ES-I3 (cell line): ENCODE data around the gene CNDP1.

Experiments
- H3K36me3 ChIP-seq: 2 replicates; pipeline ENCODE4 v1.6.1; 2013; ENCODE audit warnings: mild to moderate bottlenecking, low read length, control low read depth, moderate library complexity; ENCODE audit not compliant: insufficient read depth
- H3K4me1 ChIP-seq: 2 replicates; pipeline ENCODE4 v1.6.1; 2013; ENCODE audit warnings: mild to moderate bottlenecking, control low read depth, low read length; ENCODE audit not compliant: insufficient read depth
- H3K9ac ChIP-seq: 2 replicates; pipeline ENCODE4 v1.6.1; 2013; ENCODE audit warnings: low read depth, mild to moderate bottlenecking, low read length, moderate library complexity
- H3K9me3 ChIP-seq: 2 replicates; pipeline ENCODE4 v1.6.1; 2013; ENCODE audit warnings: mild to moderate bottlenecking, low read length, moderate library complexity; ENCODE audit not compliant: control insufficient read depth, insufficient read depth

CNDP1 gene

GRCh38 chr18:74511823-74512222 is 22.5 kb upstream of the CNDP1 start:
- Histone ChIP-seq H3K4me1 (no peaks in the 10 kb centered on the region), H3K36me3 (peaks cover 30% of the 10 kb centered on the region)

GRCh38 chr18:74512321-74513053 is 21.8 kb upstream of the CNDP1 start:
- Histone ChIP-seq H3K9me3 (no peaks in the 10 kb centered on the region), H3K36me3 (peaks cover 30% of the 10 kb centered on the region), H3K9ac (no peak overlapping the region), H3K4me1 (no peaks in the 10 kb centered on the region)

More at GRCh38 chr18:74511823-74512222, 22.5 kb upstream of the CNDP1 start:
- Histone ChIP-seq H3K9me3 (no peaks in the 10 kb centered on the region), H3K9ac (no peak overlapping the region)

- Histone ChIP-seq H3K36me3 (peaks cover 31% of the 10 kb centered on the region), H3K9me3 (no peaks in the 10 kb centered on the region), H3K4me1 (no peaks in the 10 kb centered on the region), H3K9ac (no peak overlapping the region)
Observed at GRCh38 chr18:74513149-74513882, 21.0 kb upstream of the CNDP1 start.

GRCh38 chr18:74513883-74514205 is 20.5 kb upstream of the CNDP1 start:
- Histone ChIP-seq H3K9me3 (no peaks in the 10 kb centered on the region), H3K36me3 (peaks cover 32% of the 10 kb centered on the region), H3K9ac (no peak overlapping the region), H3K4me1 (no peaks in the 10 kb centered on the region)

- Histone ChIP-seq H3K9me3 (no peaks in the 10 kb centered on the region), H3K36me3 (peaks cover 27% of the 10 kb centered on the region), H3K9ac (no peak overlapping the region), H3K4me1 (no peaks in the 10 kb centered on the region)
Observed at GRCh38 chr18:74514860-74515495, 19.3 kb upstream of the CNDP1 start.

GRCh38 chr18:74515620-74516231 is 18.6 kb upstream of the CNDP1 start:
- Histone ChIP-seq H3K9me3 (no peaks in the 10 kb centered on the region), H3K4me1 (no peaks in the 10 kb centered on the region), H3K9ac (no peak overlapping the region), H3K36me3 (peaks cover 30% of the 10 kb centered on the region)

- Histone ChIP-seq H3K36me3 (peaks cover 26% of the 10 kb centered on the region), H3K9me3 (no peaks in the 10 kb centered on the region), H3K9ac (no peak overlapping the region), H3K4me1 (no peaks in the 10 kb centered on the region)
Observed at GRCh38 chr18:74516271-74517235, 17.7 kb upstream of the CNDP1 start.

GRCh38 chr18:74517236-74517630 is 17.1 kb upstream of the CNDP1 start:
- 0 out of 2 replicates have a peak, but pooled peaks cover under 1% of the 10 kb centered on the region for H3K9me3 ChIP-seq
- H3K4me1 ChIP-seq, result no peaks in the 10 kb centered on the region
- H3K9ac ChIP-seq, result no peak overlapping the region
- H3K36me3 ChIP-seq, result peaks cover 22% of the 10 kb centered on the region

- Histone ChIP-seq H3K36me3 (peaks cover 24% of the 10 kb centered on the region), H3K9me3 (peaks cover 9% of the 10 kb centered on the region; the same call in 1 of the 2 replicates), H3K4me1 (no peaks in the 10 kb centered on the region), H3K9ac (no peak overlapping the region)
Observed at GRCh38 chr18:74518456-74519295, 15.6 kb upstream of the CNDP1 start.

GRCh38 chr18:74519320-74520095 is 14.8 kb upstream of the CNDP1 start:
- no peak overlapping the region for H3K9ac ChIP-seq
- peaks cover 24% of the 10 kb centered on the region for H3K36me3 ChIP-seq
- H3K9me3 ChIP-seq, result peaks cover 9% of the 10 kb centered on the region; the same call in 1 of the 2 replicates

GRCh38 chr18:74520096-74520833 is 14.0 kb upstream of the CNDP1 start:
- Histone ChIP-seq H3K9ac (no peak overlapping the region), H3K36me3 (peaks cover 24% of the 10 kb centered on the region), H3K9me3 (peaks cover 9% of the 10 kb centered on the region; the same call in 1 of the 2 replicates), H3K4me1 (no peaks in the 10 kb centered on the region)

More at GRCh38 chr18:74519320-74520095, 14.8 kb upstream of the CNDP1 start:
- no peaks in the 10 kb centered on the region for H3K4me1 ChIP-seq
